Colonic mucosa (tissue), 4 donors: ENCODE data around the gene IL1RAP. TPM values are rescaled to one million over a fixed set of nuclear protein-coding genes. Genes with fewer than 3 reads are reported as not detected.

ENCODE experiments used
- DNase-seq: peaks from one replicate; pipeline ENCODE4 v3.0.0-alpha.2; 2020
- H3K27ac ChIP-seq: fragments of 200-600 bp; one replicate; pipeline ENCODE4 v1.8.0; 2021
- H3K27me3 ChIP-seq: fragments of 200-600 bp; one replicate; pipeline ENCODE4 v1.8.0; 2021
- H3K36me3 ChIP-seq: fragments of 200-600 bp; one replicate; pipeline ENCODE4 v1.8.0; 2021
- H3K4me1 ChIP-seq: fragments of 200-600 bp; one replicate; pipeline ENCODE4 v1.8.0; 2021; ENCODE audit warnings: mild to moderate bottlenecking
- H3K4me3 ChIP-seq: fragments of 200-600 bp; one replicate; pipeline ENCODE4 v1.8.0; 2021
- H3K9ac ChIP-seq, 2 donors: one replicate each; pipeline ENCODE4 v1.7.0; 2013; ENCODE audit warnings: control low read depth in 2 of 2, low read depth in 2 of 2, low read length in 2 of 2
- H3K9me3 ChIP-seq: fragments of 200-600 bp; one replicate; pipeline ENCODE4 v1.8.0; 2021
- CTCF ChIP-seq: fragments of 200-600 bp; IDR thresholded peaks from one replicate; pipeline ENCODE4 v1.8.0; 2022; ENCODE audit warnings: antibody characterized with exemption, mild to moderate bottlenecking
- intact Hi-C: fragments of 100-400 bp; cut with DNase I; formaldehyde crosslinking; loops from one replicate; pipeline ENCODE4 v1.14.1; 2022
- total RNA-seq, 2 donors: library from RNA; stranded (reverse); fragmentation: NEBNext Ultra II Directional in 1 of 2; extraction: Animal tissue kit (Norgen Biotek cat#: 25700) in 1 of 2; gene quantifications; one replicate each; pipeline ENCODE4 v1.2.1, GENCODE V29; 2021
- donor health status: healthy.
- donor health status: DM: no; HTN: no; CAD: no.
- donor health status: DM: no; HTN: no; CAD: no.

The IL1RAP gene
- total RNA-seq, 2 donors from 2014 or later = 3.9 to 5.0 TPM

- Histone ChIP-seq H3K27ac (no peak overlapping the region), H3K4me1 (no peaks in the 10 kb centered on the region), H3K4me3 (no peak overlapping the region), H3K9me3 (no peaks in the 10 kb centered on the region), H3K9ac (no peak overlapping the region), H3K27me3 (no peaks in the 10 kb centered on the region), H3K36me3 (no peaks in the 10 kb centered on the region)
- DNase-seq = no peak
- intact Hi-C loops = no loop called here
- TF ChIP-seq CTCF = no peak
These were observed 38.1 kb downstream of the IL1RAP start for GRCh38 chr3:190552021-190552420.

- no peaks in the 10 kb centered on the region for H3K36me3 ChIP-seq
- intact Hi-C loops = no loop called here
- no peaks in the 10 kb centered on the region for H3K9me3 ChIP-seq
- no peak overlapping the region for H3K4me3 ChIP-seq
- H3K27ac ChIP-seq = no peak overlapping the region
- no peak for DNase-seq
- no peak overlapping the region for H3K9ac ChIP-seq
- TF ChIP-seq CTCF = no peak
- no peaks in the 10 kb centered on the region for H3K27me3 ChIP-seq
- no peaks in the 10 kb centered on the region for H3K4me1 ChIP-seq
These were observed 39.3 kb downstream of the IL1RAP start for GRCh38 chr3:190552969-190553759.

- Histone ChIP-seq H3K9ac (no peak overlapping the region), H3K36me3 (no peaks in the 10 kb centered on the region)
- intact Hi-C loops = no loop called here
These were observed 40.3 kb downstream of the IL1RAP start for GRCh38 chr3:190554197-190554596.

GRCh38 chr3:190556351-190556750 is 42.5 kb downstream of the IL1RAP start:
- Histone ChIP-seq H3K4me3 (no peak overlapping the region), H3K9ac (no peak overlapping the region), H3K9me3 (no peaks in the 10 kb centered on the region), H3K4me1 (no peaks in the 10 kb centered on the region), H3K27ac (no peak overlapping the region), H3K36me3 (no peaks in the 10 kb centered on the region), H3K27me3 (no peaks in the 10 kb centered on the region)
- intact Hi-C loops = no loop called here
- DNase-seq = no peak
- no peak for TF ChIP-seq CTCF

More at GRCh38 chr3:190554197-190554596, 40.3 kb downstream of the IL1RAP start:
- Histone ChIP-seq H3K4me3 (no peak overlapping the region), H3K4me1 (no peaks in the 10 kb centered on the region), H3K27ac (no peak overlapping the region), H3K9me3 (no peaks in the 10 kb centered on the region), H3K27me3 (no peaks in the 10 kb centered on the region)
- no peak for DNase-seq
- TF ChIP-seq CTCF = no peak

GRCh38 chr3:190557296-190557695 is 43.4 kb downstream of the IL1RAP start:
- no peak overlapping the region for H3K27ac ChIP-seq
- intact Hi-C loops = no loop called here
- no peaks in the 10 kb centered on the region for H3K9me3 ChIP-seq
- no peak for DNase-seq
- H3K4me3 ChIP-seq = no peak overlapping the region
- no peaks in the 10 kb centered on the region for H3K4me1 ChIP-seq
- no peak for TF ChIP-seq CTCF
- H3K9ac ChIP-seq = no peak overlapping the region
- no peaks in the 10 kb centered on the region for H3K27me3 ChIP-seq
- H3K36me3 ChIP-seq = no peaks in the 10 kb centered on the region
